GM21360 (cell line): ENCODE measurements around the gene PRCC.
"Not testable (repeated sequence)": the region's sequence is repeated elsewhere in the genome, so short reads cannot be mapped to it uniquely, and the experiment has no call there.

ENCODE experiments used
- ATAC-seq: cut with Tn5 transposase; IDR thresholded peaks from one replicate; pipeline ENCODE4 v1.9.1; 2021; ENCODE audit warnings: mild to moderate bottlenecking, moderate library complexity; ENCODE audit not compliant: unreplicated experiment

PRCC gene

GRCh38 chr1:156757572-156758253 lies 9.6 kb upstream of the PRCC start:
- ATAC-seq = not testable (repeated sequence)

GRCh38 chr1:156760092-156760795 lies 7.1 kb upstream of the PRCC start:
- ATAC-seq = no peak

- no peak for ATAC-seq
Measured at GRCh38 chr1:156760796-156761104, 6.6 kb upstream of the PRCC start.

GRCh38 chr1:156765136-156765535 lies 2.2 kb upstream of the PRCC start:
- not testable (repeated sequence) for ATAC-seq

GRCh38 chr1:156765666-156766065 lies 1.7 kb upstream of the PRCC start:
- no peak for ATAC-seq

GRCh38 chr1:156766298-156767100 lies 836 bp upstream of the PRCC start:
- ATAC-seq = peak; percentile 16

GRCh38 chr1:156767879-156768604 lies 707 bp downstream of the PRCC start:
- no peak for ATAC-seq

DNA sequence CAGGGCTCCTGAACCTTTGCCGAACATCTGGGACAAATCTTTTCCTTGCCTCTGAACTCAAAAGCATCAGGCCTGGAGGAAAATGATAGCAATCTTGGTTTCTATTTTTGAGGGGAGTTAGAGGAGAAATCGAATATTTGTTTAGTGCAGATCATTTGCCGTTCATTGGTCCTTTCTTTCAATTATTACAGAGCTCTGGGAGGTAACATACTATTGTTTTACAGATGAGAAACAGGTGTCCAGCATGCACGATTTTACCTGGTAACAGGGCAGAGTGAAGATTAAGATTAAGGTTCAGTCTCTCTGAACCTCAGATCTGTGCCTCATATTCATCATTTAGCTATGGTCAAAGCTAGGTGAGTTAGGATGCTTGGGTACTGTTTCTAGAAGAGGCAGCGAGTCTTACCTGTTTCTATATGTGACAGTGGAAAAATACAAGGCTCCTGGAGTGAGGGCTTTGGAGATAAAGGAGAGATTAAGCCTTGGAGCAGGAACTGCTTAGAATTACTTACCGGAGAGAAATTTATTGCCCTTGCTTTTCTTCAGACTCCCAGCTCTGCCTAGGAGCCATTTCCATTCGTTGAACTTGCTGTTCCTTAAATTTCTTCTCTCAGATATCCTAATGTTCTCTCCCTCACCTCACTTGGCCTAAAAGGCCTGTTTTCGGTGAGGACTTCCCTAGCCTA lies 1.4 kb downstream of the PRCC start:
- no peak for ATAC-seq

- ATAC-seq = no peak
Measured at GRCh38 chr1:156772222-156772621, 4.9 kb downstream of the PRCC start.

GRCh38 chr1:156772728-156773497 lies 5.6 kb downstream of the PRCC start:
- ATAC-seq = no peak

- ATAC-seq = no peak
Measured at GRCh38 chr1:156773607-156774006, 6.3 kb downstream of the PRCC start.

DNA sequence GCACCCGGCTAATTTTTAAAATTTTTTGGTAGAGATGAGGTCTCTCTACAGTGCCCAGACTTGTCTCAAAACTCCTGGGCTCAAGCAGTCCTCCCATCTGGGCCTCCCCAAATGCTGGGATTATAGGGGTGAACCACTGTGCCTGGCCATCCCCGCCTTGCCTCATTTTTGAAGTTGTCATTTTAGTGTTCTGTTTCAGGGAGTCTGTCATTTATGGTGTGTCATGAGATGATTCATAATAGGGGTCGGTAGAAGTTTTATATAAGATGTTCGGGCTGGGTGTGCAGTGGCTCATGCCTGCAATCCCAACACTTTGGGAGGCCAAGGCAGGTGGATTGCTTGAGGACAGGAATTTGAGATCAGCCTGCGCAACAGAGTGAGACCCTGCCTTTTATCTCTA lies 8.5 kb downstream of the PRCC start:
- no peak for ATAC-seq

DNA sequence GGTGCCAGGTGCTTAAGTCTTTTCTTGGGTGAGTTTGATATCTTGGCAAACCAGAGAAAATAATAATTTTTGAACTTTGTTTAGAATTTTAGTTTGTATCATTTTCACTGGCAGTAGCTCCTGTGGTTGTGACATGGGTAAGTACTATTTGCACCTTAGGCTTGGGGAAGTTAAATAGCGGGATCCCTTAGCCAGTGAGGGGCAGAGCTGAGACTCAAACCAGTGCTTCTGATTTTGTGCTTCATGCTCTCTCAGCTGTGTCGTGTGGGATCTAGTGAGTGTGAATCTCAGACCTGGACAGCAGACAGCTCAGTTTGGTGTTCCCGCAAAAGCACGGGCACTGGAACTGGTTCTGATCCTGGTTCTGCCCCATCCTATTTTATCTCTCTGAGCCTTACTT lies 9.6 kb downstream of the PRCC start:
- ATAC-seq = no peak

GRCh38 chr1:156777573-156777972 lies 10.2 kb downstream of the PRCC start:
- ATAC-seq = no peak

DNA sequence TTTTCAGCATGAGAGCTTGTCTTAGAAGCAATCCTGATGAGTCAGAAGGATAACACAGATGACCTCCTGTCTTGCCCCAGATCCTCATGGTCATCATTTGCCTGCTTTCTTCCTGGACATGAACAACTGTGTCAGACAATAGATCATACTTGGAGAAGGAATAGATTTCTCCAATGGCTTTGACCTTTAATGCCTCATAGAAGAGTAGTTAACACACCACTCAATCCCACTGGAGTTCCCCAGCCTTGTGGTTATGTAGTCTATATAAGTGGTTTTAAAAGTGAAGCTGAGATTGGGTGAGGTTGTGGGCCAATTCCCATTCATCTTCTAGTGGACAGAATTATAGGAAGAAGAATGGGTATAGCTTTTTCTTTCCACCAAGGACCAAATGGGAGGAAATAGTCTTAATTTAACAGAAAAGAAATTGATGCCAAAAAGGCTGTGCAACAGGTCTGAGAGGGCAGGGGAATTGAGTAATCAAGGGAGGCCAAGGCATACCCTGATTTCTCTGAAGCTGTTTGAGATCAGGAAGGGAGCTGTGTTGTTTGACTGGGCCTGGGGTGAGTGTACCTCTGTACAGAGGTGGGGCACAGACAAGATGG lies 14.4 kb downstream of the PRCC start:
- ATAC-seq = no peak

GRCh38 chr1:156785458-156785857 lies 18.1 kb downstream of the PRCC start:
- no peak for ATAC-seq

DNA sequence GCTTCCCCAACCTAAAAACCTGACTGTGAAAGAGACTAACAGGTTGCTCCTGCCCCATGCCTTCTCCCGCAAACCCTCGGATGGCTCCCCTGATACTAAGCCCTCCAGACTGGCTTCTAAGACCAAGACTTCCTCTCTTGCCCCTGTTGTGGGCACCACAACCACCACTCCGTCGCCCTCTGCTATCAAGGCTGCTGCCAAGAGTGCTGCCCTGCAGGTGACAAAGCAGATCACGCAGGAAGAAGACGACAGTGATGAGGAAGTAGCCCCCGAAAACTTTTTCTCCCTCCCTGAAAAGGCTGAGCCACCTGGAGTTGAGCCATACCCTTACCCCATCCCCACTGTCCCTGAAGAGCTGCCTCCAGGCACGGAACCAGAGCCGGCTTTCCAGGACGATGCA lies 19.3 kb downstream of the PRCC start:
- ATAC-seq = no peak

GRCh38 chr1:156788136-156788535 lies 20.8 kb downstream of the PRCC start:
- no peak for ATAC-seq

DNA sequence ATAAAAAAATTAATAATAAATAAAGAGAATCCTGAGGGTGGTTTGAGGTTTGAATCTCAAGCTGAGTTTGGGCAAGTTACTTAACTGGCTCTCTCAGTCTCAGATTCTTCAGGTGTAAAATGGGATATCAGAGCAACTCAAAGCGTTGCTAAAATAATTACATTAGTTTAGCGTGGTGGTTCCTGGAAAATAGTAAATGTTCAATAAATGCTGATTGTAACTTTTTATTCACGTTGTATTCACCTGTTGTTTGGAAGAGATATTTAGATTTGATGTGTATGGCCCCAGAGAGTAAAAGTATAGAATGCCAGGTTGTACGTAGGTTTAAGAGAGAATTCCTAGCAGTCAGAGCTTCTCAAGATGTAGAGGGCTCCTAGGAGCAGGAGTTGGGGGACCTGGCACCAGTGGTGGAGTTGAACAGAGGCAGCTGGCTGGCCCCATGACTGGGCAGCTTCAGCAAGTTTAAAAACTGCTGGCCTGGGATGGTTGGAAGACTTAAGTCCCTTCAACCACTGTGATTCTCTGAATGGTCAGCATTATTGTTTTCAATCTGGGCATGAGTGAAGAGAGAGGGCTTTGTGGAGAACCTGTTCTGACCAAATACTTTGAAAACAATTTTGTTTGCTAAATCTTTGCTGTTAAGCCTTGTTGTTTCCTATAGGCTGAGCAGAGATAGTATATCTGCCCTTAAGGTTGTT lies 22.4 kb downstream of the PRCC start:
- no peak for ATAC-seq
